ENCODE measurements around the gene ITGB5.

DNA sequence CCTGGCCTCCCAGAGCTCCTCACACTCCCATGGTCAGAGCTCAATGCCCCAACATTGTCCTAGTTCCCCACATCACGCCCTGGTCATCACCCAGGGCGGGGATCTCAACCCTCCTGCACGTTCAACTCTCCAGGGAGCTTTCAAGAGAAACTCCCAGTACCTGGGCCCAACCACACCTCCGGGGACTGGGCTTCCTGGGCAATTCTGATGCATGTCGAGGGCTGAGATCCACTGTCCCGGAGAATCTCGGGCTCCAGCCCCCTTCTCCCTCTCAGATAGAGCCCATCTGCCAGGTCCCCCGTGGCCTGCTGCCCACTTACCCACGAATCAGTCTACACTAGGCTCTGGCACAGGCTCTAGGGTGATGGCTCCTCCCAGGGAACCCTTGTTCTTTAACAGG lies 117.7 kb downstream of the ITGB5 start:
- TF ChIP-seq POLR2AphosphoS5 (IDR thresholded peaks at IDR 0.05; ENCODE audit: low read depth, low read length), result no peak
- TF ChIP-seq POU2F2 (IDR thresholded peaks at IDR 0.05; ENCODE audit: low read depth, low read length), result no peak
- no peak for TF ChIP-seq POLR2A (IDR thresholded peaks at IDR 0.05; ENCODE audit: low read depth, low read length)
- no peak for TF ChIP-seq SPI1 (IDR thresholded peaks at IDR 0.05; ENCODE audit: low read depth, low read length)
- TF ChIP-seq TAF1 (IDR thresholded peaks at IDR 0.05; ENCODE audit: low read depth, low read length), result no peak
